HG03108 (cell line): ENCODE results near the gene COMMD10.
A peak's percentile ranks its signal among the peaks of the same experiment; 100 is the strongest.
"Not testable (repeated sequence)": the region's sequence is repeated elsewhere in the genome, so short reads cannot be mapped to it uniquely, and the experiment has no call there.

Source experiments
- ATAC-seq: cut with Tn5 transposase; IDR thresholded peaks from one replicate; pipeline ENCODE4 v1.9.1; 2021; ENCODE audit warnings: moderate library complexity; ENCODE audit not compliant: unreplicated experiment

Gene COMMD10

DNA sequence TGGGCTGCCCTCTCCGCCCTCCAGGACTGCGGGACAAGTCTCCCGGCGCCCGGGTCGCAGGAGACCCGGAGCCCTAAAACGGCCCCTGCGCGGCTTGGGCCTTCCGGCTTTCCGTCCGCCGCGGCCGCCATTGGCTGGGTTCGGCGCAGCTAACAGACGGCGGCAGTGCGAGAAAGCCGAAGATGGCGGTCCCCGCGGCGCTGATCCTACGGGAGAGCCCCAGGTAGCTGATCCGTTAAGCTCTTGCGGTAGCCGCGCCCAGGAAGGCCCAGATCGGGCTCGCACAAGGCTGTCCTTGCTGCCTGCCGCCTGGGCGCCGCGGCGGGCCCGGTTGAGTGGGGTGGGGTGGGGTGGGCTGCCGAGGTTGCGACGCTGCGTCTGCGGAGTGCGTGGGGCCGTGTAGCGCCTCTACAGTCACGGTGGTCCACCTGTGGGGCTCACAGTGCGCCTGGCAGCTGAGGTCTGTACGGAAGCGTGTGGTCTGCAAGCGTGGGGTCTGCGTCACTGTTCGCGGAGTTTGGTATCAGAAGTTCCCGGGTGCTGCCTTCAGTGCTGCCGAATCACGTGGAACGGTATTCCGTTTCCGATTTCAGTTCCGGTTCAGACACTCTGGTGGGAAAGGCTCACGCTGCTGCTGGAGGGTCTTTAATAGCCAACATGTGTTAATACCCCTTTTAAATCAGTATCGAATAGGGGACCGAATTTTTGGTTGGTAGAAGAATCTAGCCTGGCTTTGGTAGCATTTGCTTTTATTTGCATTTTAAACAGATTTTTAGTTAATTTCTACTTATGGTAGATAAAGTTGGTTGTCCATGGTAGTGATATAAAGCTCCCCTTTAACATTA is at the start of gene COMMD10:
Gene COMMD10 (plus strand): TSS at position 155 of the 845 bp plus-strand sequence.
- peak; percentile 79 for ATAC-seq

DNA sequence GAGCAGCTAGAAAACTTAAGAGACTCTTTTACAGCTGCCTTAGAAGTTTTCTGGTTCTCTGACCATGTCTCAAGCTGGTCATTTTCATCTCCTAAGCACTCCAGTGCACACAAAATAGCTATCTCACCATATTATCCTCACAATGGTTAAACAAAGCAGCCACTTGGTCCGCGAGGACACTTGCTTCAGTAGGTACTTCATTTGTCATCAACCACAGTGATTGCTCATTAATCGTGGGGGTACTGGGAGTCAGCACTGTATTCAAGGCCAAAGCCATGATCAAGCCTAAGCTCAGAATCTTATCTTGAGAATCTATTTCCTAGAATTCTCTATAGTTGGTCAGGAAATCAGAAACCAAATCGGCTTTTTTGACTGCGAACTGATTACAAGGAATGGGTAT is 49.7 kb upstream of the COMMD10 start:
- ATAC-seq, result no peak

DNA sequence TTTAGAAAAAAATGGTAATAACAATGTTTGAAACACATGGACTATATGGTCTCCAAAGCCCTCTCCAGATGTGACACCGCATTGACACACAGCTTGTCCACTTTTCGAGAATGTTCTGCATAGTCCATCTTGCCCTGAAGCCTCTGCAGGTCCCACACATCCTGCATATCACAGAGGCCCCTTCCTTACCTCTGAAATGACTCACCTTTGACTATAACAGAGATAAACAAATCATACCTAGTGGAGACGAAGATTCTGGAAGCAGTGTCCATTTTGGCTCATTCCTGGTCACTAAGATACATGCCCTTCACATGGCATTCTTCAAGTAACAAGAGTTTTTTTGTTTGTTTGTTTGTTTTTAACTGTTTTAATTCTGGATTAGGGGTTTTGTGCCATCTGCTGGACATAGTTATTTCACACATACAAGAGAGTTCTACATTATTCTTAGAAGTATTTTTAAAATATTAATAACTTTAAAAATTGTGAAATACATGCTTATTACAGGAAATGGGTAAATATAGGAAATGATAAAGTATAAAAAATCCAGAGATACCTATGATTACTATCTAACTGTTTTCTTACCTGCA is 47.5 kb upstream of the COMMD10 start:
- no peak for ATAC-seq

DNA sequence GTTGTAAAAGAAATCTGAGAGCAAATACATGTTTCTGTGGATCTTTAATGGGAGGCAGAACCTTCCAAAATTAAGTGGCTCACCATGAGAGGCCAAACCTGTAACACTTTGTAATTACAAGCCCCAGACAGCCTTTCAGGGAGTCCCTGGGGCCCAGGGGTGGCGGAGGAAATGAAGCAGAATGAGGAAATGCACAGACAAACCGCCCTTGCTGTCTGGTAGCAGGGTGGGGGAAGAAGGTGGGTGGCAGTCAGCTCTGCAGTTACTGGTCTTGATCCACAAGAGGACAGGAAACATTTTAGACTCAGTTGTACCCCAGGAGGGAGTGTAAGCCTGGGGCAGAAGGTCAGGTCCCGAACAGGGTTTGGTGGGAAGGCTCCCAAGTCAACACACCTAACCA is 46.0 kb upstream of the COMMD10 start:
- peak; percentile 80 for ATAC-seq

- ATAC-seq, result no peak
Observed at GRCh38 chr5:116042375-116042774, 42.5 kb upstream of the COMMD10 start.

DNA sequence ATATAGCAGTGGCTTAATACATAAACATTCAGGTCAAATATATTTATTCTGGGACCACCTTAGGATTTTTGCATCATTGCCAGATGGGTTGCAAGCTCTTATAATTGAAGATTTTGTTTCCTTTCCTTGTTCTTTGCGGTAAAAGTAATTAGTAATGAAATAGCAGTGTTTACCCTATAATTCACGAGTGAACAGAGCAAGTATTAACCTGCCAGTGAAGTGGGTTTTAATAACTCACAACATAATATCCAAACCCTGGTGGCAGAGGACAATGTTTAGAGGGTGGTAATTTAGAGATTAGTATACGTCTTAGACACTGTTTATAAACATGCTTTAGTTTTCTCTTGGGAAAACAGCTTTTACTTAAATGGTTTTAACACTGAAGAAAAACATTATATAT is 40.8 kb upstream of the COMMD10 start:
- ATAC-seq, result no peak

- ATAC-seq, result no peak
Observed at GRCh38 chr5:116045821-116046220, 39.0 kb upstream of the COMMD10 start.

DNA sequence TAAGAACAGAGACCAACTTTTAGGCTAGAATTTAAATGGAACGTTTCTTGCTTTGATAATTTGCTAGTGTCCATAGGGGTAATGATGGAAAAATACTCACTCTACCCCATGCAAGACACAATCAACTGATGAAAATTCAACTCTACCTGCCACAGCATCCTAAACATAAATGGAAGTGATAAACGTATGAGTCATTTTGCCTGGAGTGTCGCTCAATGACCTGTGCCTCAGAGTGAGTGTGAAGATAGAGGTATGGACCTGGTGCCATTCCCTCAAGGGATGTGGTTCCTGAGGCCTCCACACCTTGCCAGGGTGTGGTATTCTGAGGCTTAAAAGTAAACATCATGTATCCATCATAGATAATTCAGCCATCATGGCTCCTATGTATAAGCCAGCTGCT is 38.6 kb upstream of the COMMD10 start:
- ATAC-seq, result no peak

DNA sequence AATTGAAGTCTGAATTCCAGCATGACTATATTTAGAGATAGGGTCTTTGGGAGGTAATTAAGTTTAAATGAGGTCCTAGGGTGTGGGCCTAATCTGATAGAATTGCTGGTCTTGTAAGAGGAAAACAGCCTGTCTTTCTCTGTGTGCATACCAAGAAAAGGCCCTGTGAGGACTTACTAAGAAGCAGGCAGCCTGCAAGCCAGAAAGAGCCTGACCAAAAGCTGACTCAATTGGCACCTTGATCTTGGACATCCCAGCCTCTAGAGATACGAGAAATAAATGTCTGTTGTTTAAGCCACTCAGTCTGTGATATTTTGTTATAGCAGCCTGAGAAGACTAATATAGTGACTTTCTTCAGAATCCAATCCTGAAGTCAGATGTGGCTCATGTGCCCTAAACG is 38.0 kb upstream of the COMMD10 start:
- no peak for ATAC-seq

GRCh38 chr5:116058346-116058936 is 26.4 kb upstream of the COMMD10 start:
- ATAC-seq, result no peak

DNA sequence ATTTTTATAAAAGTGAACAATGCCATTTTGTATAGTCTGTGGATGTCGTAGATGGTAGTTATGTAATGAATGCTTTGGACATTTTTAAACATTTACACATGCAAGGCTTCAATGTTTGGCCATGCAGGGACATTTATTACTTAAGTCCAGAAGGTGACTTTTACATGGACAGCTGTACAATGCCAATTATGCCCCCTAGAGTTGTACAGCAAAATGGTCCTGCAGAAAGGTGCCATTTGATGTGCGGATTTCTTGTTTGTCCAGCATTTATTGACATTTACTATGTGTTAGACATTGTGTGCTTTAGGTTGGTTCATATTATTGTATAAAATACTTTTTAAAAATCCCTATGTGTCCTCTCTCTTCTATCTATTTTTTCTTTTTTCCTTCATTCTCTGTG is 22.5 kb upstream of the COMMD10 start:
- ATAC-seq, result no peak

DNA sequence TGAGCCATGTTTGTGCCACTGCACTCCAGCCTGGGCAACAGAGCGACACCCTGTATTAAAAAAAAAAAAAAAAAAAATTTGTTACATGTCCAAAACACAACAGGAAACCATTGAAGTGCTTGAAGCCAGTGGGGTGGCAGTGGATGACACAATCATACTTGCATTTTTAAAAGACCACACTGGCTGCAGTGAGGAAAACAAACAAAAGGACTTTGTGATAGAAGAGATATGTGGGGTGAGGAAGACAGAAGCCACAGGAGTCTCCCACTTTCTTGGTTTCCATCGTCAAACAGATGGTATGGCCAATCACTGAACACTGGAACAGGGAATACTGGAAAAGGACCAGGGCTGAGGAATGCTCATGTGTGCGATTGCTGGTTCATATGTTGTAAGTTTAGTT is 20.9 kb upstream of the COMMD10 start:
- no peak for ATAC-seq

GRCh38 chr5:116068028-116068632 is 16.7 kb upstream of the COMMD10 start:
- ATAC-seq, result no peak

DNA sequence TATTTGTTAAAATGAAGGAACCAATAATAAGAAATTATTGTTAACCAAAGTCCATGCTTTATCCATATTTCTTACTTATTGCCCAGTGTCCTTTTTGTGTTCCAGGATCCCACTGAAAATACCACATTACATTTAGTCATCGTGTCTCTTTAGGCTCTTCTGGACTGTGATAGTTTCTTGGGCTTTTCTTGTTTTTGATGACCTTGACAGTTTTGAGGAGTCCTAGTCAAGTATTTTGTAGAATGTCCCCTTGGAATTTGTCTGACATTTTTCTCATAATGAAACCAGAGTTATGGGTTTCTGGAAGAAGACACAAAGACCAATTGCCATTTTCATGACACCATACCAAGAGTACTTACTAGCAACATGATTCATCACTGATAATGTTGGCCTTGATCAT is 13.6 kb upstream of the COMMD10 start:
- no peak for ATAC-seq

DNA sequence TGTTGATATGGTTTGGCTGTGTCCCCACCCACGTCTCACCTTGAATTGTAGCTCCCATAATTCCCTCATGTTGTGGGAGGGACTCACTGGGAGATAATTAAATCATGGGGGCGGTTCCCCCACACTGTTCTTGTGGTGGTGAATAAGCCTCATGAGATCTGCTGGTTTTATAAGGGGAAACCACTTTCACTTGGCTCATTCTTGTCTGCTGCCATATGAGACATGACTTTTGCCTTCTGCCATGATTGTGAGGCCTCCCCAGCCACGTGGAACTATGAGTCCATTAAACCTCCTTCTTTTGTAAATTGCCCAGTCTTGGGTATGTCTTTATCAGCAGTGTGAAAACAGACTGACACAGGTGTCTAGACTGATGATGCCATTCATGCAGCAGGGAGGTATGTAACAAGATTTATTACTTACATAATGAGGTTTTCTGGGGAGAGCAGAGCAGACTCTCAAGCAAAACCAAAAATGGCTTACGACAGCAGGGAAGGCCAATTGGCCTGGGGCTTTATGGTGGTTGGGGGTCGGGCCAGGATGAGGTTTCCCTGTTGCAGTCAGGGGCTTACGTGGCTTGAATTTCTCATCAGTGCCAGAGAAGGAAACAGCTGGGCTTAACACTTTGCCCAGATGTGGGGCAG is 9.5 kb upstream of the COMMD10 start:
- ATAC-seq, result no peak

DNA sequence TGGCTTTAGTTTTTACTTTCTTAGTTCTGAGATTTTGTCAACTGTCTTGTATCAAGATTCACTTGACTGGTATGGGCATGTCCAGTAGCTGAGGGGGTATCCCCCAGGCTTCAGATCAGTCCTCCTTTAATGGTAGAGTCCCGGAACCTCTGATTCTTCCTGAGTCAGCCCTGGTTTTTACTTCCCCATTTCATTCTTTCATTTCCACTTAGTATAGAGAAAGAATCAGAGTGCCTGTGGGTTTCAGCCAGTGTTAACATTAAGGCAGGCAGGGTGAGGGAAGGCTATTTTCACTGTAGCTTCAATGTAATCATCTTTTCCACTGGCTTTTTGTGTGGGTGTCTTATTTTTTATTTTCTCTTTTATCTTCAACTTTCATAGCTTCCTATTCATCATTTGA is 8.3 kb upstream of the COMMD10 start:
- peak; percentile 98 for ATAC-seq

GRCh38 chr5:116078199-116078598 is 6.6 kb upstream of the COMMD10 start:
- no peak for ATAC-seq

- ATAC-seq, result peak; percentile 35
Observed at GRCh38 chr5:116084287-116084691, 536 bp upstream of the COMMD10 start.

GRCh38 chr5:116086309-116086708 is 1.5 kb downstream of the COMMD10 start:
- ATAC-seq, result not testable (repeated sequence)

DNA sequence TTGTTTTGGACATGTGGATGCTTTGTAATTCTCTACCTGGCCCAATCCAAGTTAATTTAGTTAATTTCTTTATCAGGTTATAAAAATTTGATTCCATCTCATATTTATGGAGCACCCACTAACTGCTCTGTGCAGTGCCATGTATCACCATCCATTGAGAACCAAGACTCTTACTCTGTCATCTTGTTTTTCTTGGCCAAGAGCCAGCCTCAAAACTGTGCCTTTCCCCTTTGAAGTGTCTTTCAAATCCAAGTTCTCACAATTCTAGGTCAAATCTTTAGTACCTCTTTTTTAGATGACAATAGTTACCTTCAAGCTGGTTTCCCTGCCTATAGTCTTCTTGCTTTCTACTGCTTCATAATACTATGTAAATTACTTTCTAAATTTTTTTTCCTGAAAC is 3.2 kb downstream of the COMMD10 start:
- ATAC-seq, result no peak

DNA sequence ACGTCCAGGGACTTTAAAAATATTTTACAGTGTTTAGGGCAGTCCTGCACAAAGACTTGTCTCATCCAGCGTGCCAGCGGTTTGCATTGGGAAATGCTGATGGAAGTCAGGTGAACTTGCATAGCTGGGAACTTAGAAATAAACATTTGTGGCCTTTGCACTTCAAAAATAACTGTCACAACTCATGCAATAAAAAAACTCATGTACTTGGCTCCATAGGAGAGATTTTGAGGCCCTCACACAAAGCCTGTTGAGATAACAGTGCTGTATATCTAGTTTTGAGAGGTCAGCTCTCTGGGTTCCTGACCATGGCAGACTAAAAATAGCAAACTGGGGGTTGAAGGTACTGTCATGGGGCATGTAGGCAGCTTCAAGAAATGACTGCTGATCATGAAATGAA is 5.5 kb downstream of the COMMD10 start:
- ATAC-seq, result no peak
